ENCODE measurements around the gene SORT1. TPM values are rescaled to one million over a fixed set of nuclear protein-coding genes. Genes with fewer than 3 reads are reported as not detected.
A peak's percentile ranks its signal among the peaks of the same experiment; 100 is the strongest.
"Not testable (repeated sequence)": the region's sequence is repeated elsewhere in the genome, so short reads cannot be mapped to it uniquely, and the experiment has no call there.

Gene SORT1
- polyA plus RNA-seq, 10 donors: 21.9 to 45.5 (median 25.6) TPM

GRCh38 chr1:109383087-109383779 lies 14.5 kb downstream of the SORT1 start:
- no peak for DNase-seq

GRCh38 chr1:109381573-109381972 lies 16.1 kb downstream of the SORT1 start:
- no peak for DNase-seq

- DNase-seq: no peak
Measured at GRCh38 chr1:109379907-109380306, 17.8 kb downstream of the SORT1 start.

- DNase-seq: no peak
Measured at GRCh38 chr1:109379422-109379821, 18.3 kb downstream of the SORT1 start.

GRCh38 chr1:109377698-109378097 lies 20.0 kb downstream of the SORT1 start:
- no peak for DNase-seq

- not testable (repeated sequence) for DNase-seq
Measured at GRCh38 chr1:109373696-109374095, 24.0 kb downstream of the SORT1 start.

GRCh38 chr1:109373126-109373525 lies 24.6 kb downstream of the SORT1 start:
- DNase-seq: peak in 1 of 3 donors; percentile 23

- DNase-seq: no peak
Measured at GRCh38 chr1:109372281-109372680, 25.4 kb downstream of the SORT1 start.

- DNase-seq: peak in 2 of 3 donors; percentile 33 to 39
Measured at GRCh38 chr1:109371341-109371739, 26.4 kb downstream of the SORT1 start.

GRCh38 chr1:109370712-109371340 lies 26.9 kb downstream of the SORT1 start:
- DNase-seq: peak in 1 of 3 donors; percentile 87

- peak in 1 of 3 donors; percentile 28 for DNase-seq
Measured at GRCh38 chr1:109369167-109369746, 28.5 kb downstream of the SORT1 start.

GRCh38 chr1:109368464-109368863 lies 29.3 kb downstream of the SORT1 start:
- no peak for DNase-seq

- DNase-seq: no peak
Measured at GRCh38 chr1:109367626-109368025, 30.1 kb downstream of the SORT1 start.

GRCh38 chr1:109365642-109366204 lies 32.0 kb downstream of the SORT1 start:
- DNase-seq: no peak

GRCh38 chr1:109361649-109362048 lies 36.1 kb downstream of the SORT1 start:
- DNase-seq: no peak

- DNase-seq: no peak
Measured at GRCh38 chr1:109361069-109361468, 36.6 kb downstream of the SORT1 start.

GRCh38 chr1:109357616-109358015 lies 40.1 kb downstream of the SORT1 start:
- peak in 1 of 3 donors; percentile 56 for DNase-seq

- DNase-seq: no peak
Measured at GRCh38 chr1:109356915-109357314, 40.8 kb downstream of the SORT1 start.

GRCh38 chr1:109356505-109356904 lies 41.2 kb downstream of the SORT1 start:
- DNase-seq: no peak

- DNase-seq: no peak
Measured at GRCh38 chr1:109354929-109355328, 42.8 kb downstream of the SORT1 start.

GRCh38 chr1:109351457-109351856 lies 46.3 kb downstream of the SORT1 start:
- no peak for DNase-seq

- DNase-seq: no peak
Measured at GRCh38 chr1:109350655-109351054, 47.1 kb downstream of the SORT1 start.

GRCh38 chr1:109350182-109350581 lies 47.5 kb downstream of the SORT1 start:
- DNase-seq: no peak

All from muscle of back (tissue), 11 donors.